Activated T-cell treated with anti-CD3 and anti-CD28 coated beads for 4 hours (primary cell): Measurements from ENCODE around the gene HNMT.
A peak's percentile ranks its signal among the peaks of the same experiment; 100 is the strongest.
"Not testable (repeated sequence)": the region's sequence is repeated elsewhere in the genome, so short reads cannot be mapped to it uniquely, and the experiment has no call there.

ENCODE experiments used
- DNase-seq: peaks from one replicate; pipeline ENCODE4 v3.0.0-alpha.2; 2020

Gene HNMT

GRCh38 chr2:137947032-137947727, 17.1 kb upstream of the HNMT start:
- DNase-seq, result no peak

GRCh38 chr2:137947728-137948336, 16.4 kb upstream of the HNMT start:
- peak; percentile 4 for DNase-seq

GRCh38 chr2:137948894-137949293, 15.4 kb upstream of the HNMT start:
- no peak for DNase-seq

- no peak for DNase-seq
Observed at GRCh38 chr2:137950238-137950637, 14.0 kb upstream of the HNMT start.

GRCh38 chr2:137951586-137951985, 12.7 kb upstream of the HNMT start:
- DNase-seq, result no peak

GRCh38 chr2:137952586-137953129, 11.6 kb upstream of the HNMT start:
- DNase-seq, result no peak

- no peak for DNase-seq
Observed at GRCh38 chr2:137955536-137955935, 8.7 kb upstream of the HNMT start.

GRCh38 chr2:137957033-137957432, 7.2 kb upstream of the HNMT start:
- no peak for DNase-seq

GRCh38 chr2:137959166-137959565, 5.1 kb upstream of the HNMT start:
- DNase-seq, result no peak

GRCh38 chr2:137960223-137960622, 4.0 kb upstream of the HNMT start:
- DNase-seq, result no peak

- DNase-seq, result no peak
Observed at GRCh38 chr2:137961602-137962001, 2.7 kb upstream of the HNMT start.

GRCh38 chr2:137963535-137964065, 673 bp upstream of the HNMT start:
- no peak for DNase-seq

- no peak for DNase-seq
Observed at GRCh38 chr2:137964859-137965459, 686 bp downstream of the HNMT start.

GRCh38 chr2:137966043-137966442, 1.8 kb downstream of the HNMT start:
- DNase-seq, result no peak

GRCh38 chr2:137967042-137967441, 2.8 kb downstream of the HNMT start:
- no peak for DNase-seq

GRCh38 chr2:137968477-137969417, 4.5 kb downstream of the HNMT start:
- no peak for DNase-seq

- no peak for DNase-seq
Observed at GRCh38 chr2:137969418-137969765, 5.1 kb downstream of the HNMT start.

GRCh38 chr2:137969876-137970275, 5.6 kb downstream of the HNMT start:
- DNase-seq, result no peak

GRCh38 chr2:137971259-137971658, 7.0 kb downstream of the HNMT start:
- not testable (repeated sequence) for DNase-seq

- DNase-seq, result no peak
Observed at GRCh38 chr2:137973280-137973679, 9.0 kb downstream of the HNMT start.

- DNase-seq, result no peak
Observed at GRCh38 chr2:137975280-137976271, 11.3 kb downstream of the HNMT start.

- no peak for DNase-seq
Observed at GRCh38 chr2:137976274-137976673, 12.0 kb downstream of the HNMT start.
